GM10248 (cell line): ENCODE data around the gene SDK2.

ENCODE experiments used
- CTCF ChIA-PET: fragments of 300-600 bp; sonication (Branson Sonifier 250); formaldehyde crosslinking; extraction: SDS; loops from one replicate; lab custom pipeline; 2021; ENCODE audit warnings: antibody characterized with exemption; lab: Yijun Ruan, JAX
- POLR2A ChIA-PET: fragments of 350-650 bp; sonication (Branson Sonifier 250); formaldehyde crosslinking; extraction: SDS; loops from one replicate; lab custom pipeline; 2020; ENCODE audit warnings: antibody characterized with exemption; lab: Yijun Ruan, JAX
- DNase-seq: peaks from one replicate; pipeline ENCODE4 v3.0.0; 2012; ENCODE audit errors: extremely low spot score
- CTCF ChIP-seq: IDR thresholded peaks from 2 replicates; pipeline ENCODE4 v1.5.1; 2012; ENCODE audit warnings: mild to moderate bottlenecking, low read depth; ENCODE audit errors: extremely low read depth, missing control alignments, control extremely low read depth

SDK2 gene

DNA sequence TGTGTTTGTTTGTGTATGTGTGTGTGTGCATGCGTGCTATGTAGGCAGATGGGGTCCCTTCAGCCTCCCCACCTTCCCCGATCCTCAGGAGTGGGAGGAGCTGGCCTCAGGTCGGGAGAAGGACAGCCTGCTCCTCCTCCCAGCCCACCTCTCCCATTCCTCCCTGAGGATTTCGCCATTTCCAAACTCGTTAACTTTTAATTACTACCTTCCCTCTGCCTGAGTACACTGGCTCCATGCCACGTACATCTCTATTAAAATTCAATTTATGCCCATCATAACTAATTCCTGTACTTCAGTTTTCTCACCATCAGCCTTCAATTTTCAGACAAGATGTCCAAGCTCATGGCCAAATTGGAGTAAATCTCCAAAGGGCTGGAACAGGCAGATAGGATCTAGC lies 148.6 kb downstream of the SDK2 start:
- no peak for DNase-seq
- ChIA-PET CTCF (no interaction called here), POLR2A (no interaction called here)
- TF ChIP-seq CTCF: no peak

DNA sequence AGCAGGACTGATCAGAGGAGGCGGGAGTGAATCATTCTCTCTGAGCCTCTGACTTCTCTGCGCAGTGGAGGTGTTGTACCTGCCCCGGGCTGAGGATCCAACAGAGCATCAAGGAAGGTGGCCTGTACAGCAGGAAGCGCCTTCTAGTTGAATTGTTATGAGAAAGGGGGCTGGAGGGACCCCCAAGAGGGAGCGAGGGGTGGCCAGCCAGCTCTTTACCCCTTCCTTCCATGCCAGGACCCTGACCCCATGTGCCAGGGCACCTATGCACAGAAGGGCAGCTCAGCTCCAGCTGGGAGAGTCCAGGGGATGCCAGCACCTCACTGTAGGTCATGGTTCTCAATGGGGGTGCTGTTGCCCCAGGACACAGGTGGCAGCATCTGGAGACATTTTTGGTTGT lies 149.3 kb downstream of the SDK2 start:
- DNase-seq: no peak
- ChIA-PET POLR2A (no interaction called here), CTCF (no interaction called here)
- TF ChIP-seq CTCF: no peak

GRCh38 chr17:73493956-73494926 lies 150.0 kb downstream of the SDK2 start:
- ChIA-PET CTCF (no interaction called here), POLR2A (no interaction called here)
- no peak for TF ChIP-seq CTCF
- no peak for DNase-seq

DNA sequence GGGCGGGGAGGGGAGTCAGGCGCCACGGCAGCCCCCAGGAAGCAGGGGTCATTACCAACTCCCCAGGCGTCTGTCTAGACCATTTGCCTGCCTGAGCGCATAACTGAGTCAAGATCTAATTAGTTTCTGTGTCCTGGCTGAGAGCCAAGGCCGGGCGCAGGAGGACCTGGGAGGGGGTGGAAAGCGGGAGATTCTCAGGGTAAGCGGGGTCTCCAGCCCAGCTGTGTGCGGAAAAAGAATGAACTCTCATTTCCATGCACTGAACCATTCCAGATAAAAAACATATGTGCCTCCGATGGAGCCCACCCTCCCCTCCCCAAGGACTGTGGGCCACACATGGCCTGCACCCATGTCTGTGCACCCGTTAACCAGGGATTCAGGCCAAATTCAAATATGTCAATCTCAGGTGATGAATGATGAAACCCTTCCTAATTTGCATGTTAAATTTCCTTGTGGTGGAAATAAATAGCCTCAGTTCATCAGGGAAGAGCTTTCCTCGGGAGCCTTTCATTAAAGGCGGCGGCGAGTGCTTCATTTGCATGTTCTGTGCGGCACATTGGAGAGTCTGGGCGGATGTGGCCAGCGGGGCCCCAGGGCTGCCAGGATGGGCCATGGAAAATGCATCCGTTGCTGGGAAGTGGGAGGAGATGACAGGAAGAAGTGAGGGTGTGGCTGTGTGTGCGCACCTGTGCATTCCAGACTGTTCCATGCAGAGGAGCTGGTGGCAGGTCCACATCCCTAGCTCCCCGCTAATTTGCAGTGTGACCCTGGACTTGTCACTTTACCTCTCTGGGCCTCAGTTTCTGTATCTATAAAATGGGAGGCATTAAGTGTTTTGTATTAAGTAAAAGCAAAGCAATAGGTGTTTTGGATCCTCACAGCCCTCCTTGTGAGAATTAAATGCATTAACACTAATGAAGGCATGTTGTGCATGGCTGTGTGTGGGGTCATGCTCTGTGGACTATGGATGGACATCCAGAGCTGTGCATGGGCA lies 151.1 kb downstream of the SDK2 start:
- CTCF ChIA-PET: no interaction called here
- POLR2A ChIA-PET: no interaction called here
- no peak for TF ChIP-seq CTCF
- no peak for DNase-seq

GRCh38 chr17:73492125-73492820 lies 152.0 kb downstream of the SDK2 start:
- CTCF ChIA-PET: no interaction called here
- no peak for TF ChIP-seq CTCF
- DNase-seq: no peak
- POLR2A ChIA-PET: no interaction called here

DNA sequence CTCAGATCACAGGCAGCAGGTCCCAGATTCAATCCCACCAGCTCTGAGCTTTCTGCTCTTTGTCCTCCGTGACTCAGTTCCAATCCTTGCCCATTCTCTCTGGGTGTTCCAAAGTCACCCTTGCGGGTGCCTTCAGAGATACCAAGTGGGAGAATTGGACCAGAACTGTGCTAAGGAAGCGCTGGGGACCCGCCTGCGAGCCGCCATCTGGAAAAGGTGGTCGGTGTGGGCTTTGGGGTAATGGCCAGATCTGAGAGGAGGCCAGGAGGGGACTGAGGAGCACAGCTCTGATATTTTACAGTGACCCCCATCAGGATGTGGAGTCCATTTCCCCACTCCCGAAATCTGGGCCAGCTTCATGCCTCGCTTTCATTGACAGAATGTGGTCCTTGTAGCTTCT lies 152.6 kb downstream of the SDK2 start:
- CTCF ChIA-PET: no interaction called here

More for the DNA sequence above, 152.6 kb downstream of the SDK2 start:
- POLR2A ChIA-PET: no interaction called here
- no peak for DNase-seq
- no peak for TF ChIP-seq CTCF
